Vagina (tissue), 2 donors: ENCODE data around the gene DNAJC13. TPM values are rescaled to one million over a fixed set of nuclear protein-coding genes. Genes with fewer than 3 reads are reported as not detected.

Experiments
- DNase-seq, 2 donors: peaks; one replicate each; pipeline ENCODE4 v3.0.0-alpha.2; 2017; ENCODE audit errors: extremely low spot score in 2 of 2
- H3K27ac ChIP-seq: fragments of 200-600 bp; sonication (generic); one replicate; pipeline ENCODE4 v1.5.1; 2019
- H3K27me3 ChIP-seq: fragments of 200-600 bp; sonication (generic); one replicate; pipeline ENCODE4 v1.5.1; 2019
- H3K36me3 ChIP-seq, 2 donors: fragments of 200-600 bp; sonication (generic); one replicate each; pipeline ENCODE4 v1.5.1; 2017 to 2019
- H3K4me1 ChIP-seq: fragments of 200-600 bp; sonication (generic); one replicate; pipeline ENCODE4 v1.5.1; 2019
- H3K4me3 ChIP-seq, 2 donors: fragments of 200-600 bp; sonication (generic); 1 replicate in 1 of 2; 2 replicates in 1 of 2; pipeline ENCODE4 v1.5.1; 2016 to 2019
- H3K9me3 ChIP-seq: fragments of 200-600 bp; sonication (generic); one replicate; pipeline ENCODE4 v1.5.1; 2019
- CTCF ChIP-seq, 3 experiments: fragments of 450-650 bp in 2 of 3; fragments of 200-600 bp in 1 of 3; sonication (generic) in 1 of 3; IDR thresholded peaks; one replicate each; pipeline ENCODE4 v1.5.1; 2017 to 2019; ENCODE audit warnings: antibody characterized with exemption in 3 of 3, mild to moderate bottlenecking in 2 of 3, moderate library complexity in 2 of 3
- POLR2A ChIP-seq, 2 donors: fragments of 450-650 bp; IDR thresholded peaks; one replicate each; pipeline ENCODE4 v1.6.1; 2017; ENCODE audit warnings: antibody characterized with exemption in 2 of 2, mild to moderate bottlenecking in 2 of 2, moderate library complexity in 2 of 2
- POLR2AphosphoS5 ChIP-seq, 2 donors: sonication (generic); formaldehyde crosslinking; IDR thresholded peaks; one replicate each; pipeline ENCODE4 v1.9.0; 2017; ENCODE audit warnings: antibody characterized with exemption in 2 of 2, mild to moderate bottlenecking in 2 of 2, low read depth in 1 of 2; ENCODE audit not compliant: insufficient read depth in 1 of 2
- intact Hi-C: fragments of 100-400 bp; cut with DNase I; formaldehyde crosslinking; loops from one replicate; pipeline ENCODE4 v1.15.1; 2023
- total RNA-seq: library from RNA; depleted of rRNA; stranded (reverse); fragments of >200 nt; gene quantifications from one replicate; pipeline ENCODE4 v1.2.3, GENCODE V29; 2016

The DNAJC13 gene
- total RNA-seq, 1 donor from 2014 or later, result 26.5 TPM

- TF ChIP-seq POLR2A (IDR thresholded peaks at IDR 0.05), result no peak
- TF ChIP-seq CTCF (IDR thresholded peaks at IDR 0.05), result no peak
- no peak for TF ChIP-seq POLR2AphosphoS5 (IDR thresholded peaks at IDR 0.05; ENCODE audit: insufficient read depth in 1 of 2, low read depth in 1 of 2)
- Histone ChIP-seq H3K27ac (no peak overlapping the region), H3K27me3 (no peaks in the 10 kb centered on the region), H3K36me3 (no peaks in the 10 kb centered on the region), H3K4me1 (no peaks in the 10 kb centered on the region), H3K9me3 (no peaks in the 10 kb centered on the region), H3K4me3 (no peak overlapping the region)
- intact Hi-C loops, result no loop called here
- DNase-seq, result no peak
Measured at GRCh38 chr3:132563420-132564069, 146.2 kb downstream of the DNAJC13 start.

GRCh38 chr3:132564070-132564465 lies 146.8 kb downstream of the DNAJC13 start:
- no peaks in the 10 kb centered on the region for H3K36me3 ChIP-seq
- H3K9me3 ChIP-seq, result no peaks in the 10 kb centered on the region
- intact Hi-C loops, result no loop called here
- TF ChIP-seq POLR2AphosphoS5 (IDR thresholded peaks at IDR 0.05; ENCODE audit: insufficient read depth in 1 of 2, low read depth in 1 of 2) (no peak), CTCF (IDR thresholded peaks at IDR 0.05) (no peak), POLR2A (IDR thresholded peaks at IDR 0.05) (no peak)
- no peaks in the 10 kb centered on the region for H3K4me1 ChIP-seq
- no peak for DNase-seq
- no peaks in the 10 kb centered on the region for H3K27me3 ChIP-seq
- no peak overlapping the region for H3K27ac ChIP-seq
- H3K4me3 ChIP-seq, result no peak overlapping the region

GRCh38 chr3:132568422-132568821 lies 151.1 kb downstream of the DNAJC13 start:
- intact Hi-C loops, result no loop called here
- TF ChIP-seq POLR2AphosphoS5 (IDR thresholded peaks at IDR 0.05; ENCODE audit: insufficient read depth in 1 of 2, low read depth in 1 of 2) (no peak), CTCF (IDR thresholded peaks at IDR 0.05) (no peak), POLR2A (IDR thresholded peaks at IDR 0.05) (no peak)

GRCh38 chr3:132569153-132569552 lies 151.9 kb downstream of the DNAJC13 start:
- Histone ChIP-seq H3K4me3 (no peak overlapping the region), H3K36me3 (no peaks in the 10 kb centered on the region), H3K27ac (peak overlapping the region; percentile 20), H3K27me3 (no peaks in the 10 kb centered on the region), H3K4me1 (peaks cover 10% of the 10 kb centered on the region), H3K9me3 (no peaks in the 10 kb centered on the region)
- no peak for DNase-seq
- intact Hi-C loops, result no loop called here
- TF ChIP-seq POLR2AphosphoS5 (IDR thresholded peaks at IDR 0.05; ENCODE audit: insufficient read depth in 1 of 2, low read depth in 1 of 2), result no peak
- no peak for TF ChIP-seq POLR2A (IDR thresholded peaks at IDR 0.05)
- TF ChIP-seq CTCF (IDR thresholded peaks at IDR 0.05), result no peak

More at GRCh38 chr3:132568422-132568821, 151.1 kb downstream of the DNAJC13 start:
- no peaks in the 10 kb centered on the region for H3K9me3 ChIP-seq
- no peak overlapping the region for H3K4me3 ChIP-seq
- H3K27me3 ChIP-seq, result no peaks in the 10 kb centered on the region
- no peaks in the 10 kb centered on the region for H3K36me3 ChIP-seq
- peaks cover 7% of the 10 kb centered on the region for H3K4me1 ChIP-seq
- DNase-seq, result no peak
- peak overlapping the region; percentile 20 for H3K27ac ChIP-seq

- Histone ChIP-seq H3K4me3 (no peak overlapping the region), H3K4me1 (peaks cover 13% of the 10 kb centered on the region), H3K27ac (peak overlapping the region; percentile 20), H3K36me3 (no peaks in the 10 kb centered on the region), H3K27me3 (no peaks in the 10 kb centered on the region), H3K9me3 (no peaks in the 10 kb centered on the region)
- intact Hi-C loops, result no loop called here
- TF ChIP-seq CTCF (IDR thresholded peaks at IDR 0.05) (no peak), POLR2AphosphoS5 (IDR thresholded peaks at IDR 0.05; ENCODE audit: insufficient read depth in 1 of 2, low read depth in 1 of 2) (no peak), POLR2A (IDR thresholded peaks at IDR 0.05) (no peak)
- DNase-seq, result no peak
Measured at GRCh38 chr3:132569580-132569979, 152.3 kb downstream of the DNAJC13 start.
